Loucy (cell line): Measurements from ENCODE around the gene UNC79.

Experiments used
- EZH2phosphoT487 ChIP-seq: fragments of 200-600 bp; IDR thresholded peaks from 2 replicates; pipeline ENCODE4 v1.6.1; 2018; ENCODE audit warnings: antibody characterized with exemption, mild to moderate bottlenecking, moderate library complexity, borderline replicate concordance
- TF ChIP-seq, protein P1 (sequence below): fragments of 200-600 bp; sonication (generic); conservative IDR thresholded peaks from 2 replicates; pipeline ENCODE4 v1.5.1; 2014; ENCODE audit warnings: mild to moderate bottlenecking, antibody characterized with exemption, low read length

- TF ChIP-seq, protein P1, sequence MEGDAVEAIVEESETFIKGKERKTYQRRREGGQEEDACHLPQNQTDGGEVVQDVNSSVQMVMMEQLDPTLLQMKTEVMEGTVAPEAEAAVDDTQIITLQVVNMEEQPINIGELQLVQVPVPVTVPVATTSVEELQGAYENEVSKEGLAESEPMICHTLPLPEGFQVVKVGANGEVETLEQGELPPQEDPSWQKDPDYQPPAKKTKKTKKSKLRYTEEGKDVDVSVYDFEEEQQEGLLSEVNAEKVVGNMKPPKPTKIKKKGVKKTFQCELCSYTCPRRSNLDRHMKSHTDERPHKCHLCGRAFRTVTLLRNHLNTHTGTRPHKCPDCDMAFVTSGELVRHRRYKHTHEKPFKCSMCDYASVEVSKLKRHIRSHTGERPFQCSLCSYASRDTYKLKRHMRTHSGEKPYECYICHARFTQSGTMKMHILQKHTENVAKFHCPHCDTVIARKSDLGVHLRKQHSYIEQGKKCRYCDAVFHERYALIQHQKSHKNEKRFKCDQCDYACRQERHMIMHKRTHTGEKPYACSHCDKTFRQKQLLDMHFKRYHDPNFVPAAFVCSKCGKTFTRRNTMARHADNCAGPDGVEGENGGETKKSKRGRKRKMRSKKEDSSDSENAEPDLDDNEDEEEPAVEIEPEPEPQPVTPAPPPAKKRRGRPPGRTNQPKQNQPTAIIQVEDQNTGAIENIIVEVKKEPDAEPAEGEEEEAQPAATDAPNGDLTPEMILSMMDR = no peak
- no peak for TF ChIP-seq EZH2phosphoT487
These were observed 284.7 kb downstream of the UNC79 start for GRCh38 chr14:93715279-93715927.
